Endometrium (tissue), 2 donors: ENCODE data around the gene KIAA0753.

Source experiments
- FAIRE-seq: peaks from 2 replicates; lab custom pipeline; 2012; peaks lifted over from hg19 to GRCh38; lab: Jason Lieb, UNC
- donor health status: control.
- donor health status: control.

The KIAA0753 gene

GRCh38 chr17:6640536-6641246, at the start of gene KIAA0753, which contains the start of gene TXNDC17:
Gene KIAA0753, minus strand, starts transcription at chr17:6640711. Its CDS starts 5,608 bp downstream, at chr17:6635103.
Gene TXNDC17, plus strand, starts transcription at chr17:6641060. Its CDS starts 23 bp downstream, at chr17:6641083.
- FAIRE-seq: peak; percentile 67

GRCh38 chr17:6688944-6689343, 48.4 kb upstream of the KIAA0753 start:
- FAIRE-seq: no peak

- no peak for FAIRE-seq
Measured at GRCh38 chr17:6686026-6686425, 45.5 kb upstream of the KIAA0753 start.

DNA sequence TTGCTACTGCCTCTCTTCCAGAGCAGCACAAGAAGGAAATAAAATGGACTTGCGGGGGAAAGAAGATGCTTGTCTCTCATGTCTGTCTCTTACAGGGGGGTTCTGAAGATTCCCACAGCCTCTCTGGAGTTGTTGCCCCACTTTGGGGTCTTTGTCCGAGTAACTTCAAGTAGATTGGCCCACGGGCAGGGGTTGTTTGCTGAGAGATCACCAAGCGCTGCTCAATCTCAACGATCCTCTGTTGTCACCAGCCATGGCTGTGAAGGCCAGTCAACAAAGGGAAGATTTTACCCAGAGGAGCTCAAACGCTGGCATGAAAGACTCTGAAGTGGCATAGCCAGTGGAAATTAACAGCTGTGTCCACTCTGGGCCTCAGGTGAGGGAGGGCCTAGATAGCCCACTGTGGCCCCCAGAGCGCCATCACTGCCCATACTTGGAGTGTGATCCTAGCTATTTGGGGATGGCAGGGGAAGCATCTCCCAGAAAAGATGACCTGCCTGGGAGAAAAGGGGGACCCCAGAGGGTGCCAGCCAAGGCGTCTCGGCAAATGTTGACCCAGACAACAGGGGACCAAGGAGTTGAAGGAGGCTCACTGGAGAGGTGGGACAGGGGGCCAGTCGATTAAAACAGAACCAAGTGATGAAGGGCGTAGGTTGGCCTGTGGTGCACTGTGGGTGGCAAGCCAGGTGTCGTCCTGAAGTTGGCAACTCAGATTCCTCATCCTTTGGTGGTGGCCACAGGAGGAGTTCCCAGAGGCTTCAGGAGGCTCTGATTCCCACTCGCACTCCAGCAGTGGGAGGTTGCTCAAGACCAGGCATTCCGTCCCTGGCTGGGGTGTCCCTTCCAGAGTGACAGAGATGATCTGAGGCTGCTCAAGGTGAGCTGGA, 44.6 kb upstream of the KIAA0753 start:
- FAIRE-seq: no peak

DNA sequence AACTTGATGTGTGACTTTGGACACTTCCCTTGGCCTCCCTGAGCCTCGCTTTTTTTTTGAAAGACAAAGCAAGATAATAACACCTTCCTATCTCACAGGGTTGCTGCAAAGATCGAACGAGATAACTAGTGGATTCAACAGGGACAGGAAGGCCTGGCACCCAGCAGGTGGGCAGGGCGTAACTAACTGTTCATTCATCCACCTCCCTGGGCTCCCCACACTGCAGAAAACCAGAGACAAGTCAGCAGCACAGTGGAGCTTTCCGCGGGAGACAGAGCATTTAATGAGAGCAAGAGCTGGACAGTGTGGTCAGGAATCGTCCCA, 43.9 kb upstream of the KIAA0753 start:
- FAIRE-seq: no peak

DNA sequence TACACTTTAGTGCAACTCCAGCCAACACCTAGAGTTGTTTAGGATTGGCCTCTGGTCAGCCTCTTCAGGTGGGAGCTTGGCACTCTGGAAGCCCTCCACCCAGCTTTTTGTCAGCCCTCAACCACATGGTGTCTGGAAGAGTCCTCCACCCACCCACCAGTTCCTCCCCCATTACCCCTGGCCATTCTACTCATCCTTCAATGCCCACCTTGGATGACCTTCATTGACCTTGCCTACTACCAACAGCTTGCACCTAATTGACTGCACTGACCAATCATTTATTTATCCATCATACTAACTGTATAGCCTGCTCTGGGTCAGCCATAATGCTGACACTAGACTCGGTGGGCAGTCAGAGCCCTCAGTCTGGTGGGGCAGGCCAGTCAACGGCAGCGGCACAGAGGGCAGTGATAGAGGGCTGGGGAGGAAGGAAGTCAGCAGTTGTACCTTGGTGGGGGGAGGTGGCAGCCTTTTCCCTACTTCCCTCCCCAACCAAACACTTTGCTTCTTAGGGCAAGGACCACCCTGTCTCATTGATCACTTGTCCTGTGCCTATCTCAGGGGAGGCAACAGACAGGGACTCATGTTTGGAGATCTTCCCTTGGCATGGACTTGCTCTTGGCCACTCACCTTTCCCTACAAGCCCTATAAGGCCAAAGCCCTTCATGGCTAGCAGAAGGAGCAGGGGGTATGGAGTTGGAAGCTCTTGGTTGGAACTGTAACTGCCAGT, 43.4 kb upstream of the KIAA0753 start:
- FAIRE-seq: no peak

GRCh38 chr17:6683081-6683684, 42.7 kb upstream of the KIAA0753 start:
- no peak for FAIRE-seq

DNA sequence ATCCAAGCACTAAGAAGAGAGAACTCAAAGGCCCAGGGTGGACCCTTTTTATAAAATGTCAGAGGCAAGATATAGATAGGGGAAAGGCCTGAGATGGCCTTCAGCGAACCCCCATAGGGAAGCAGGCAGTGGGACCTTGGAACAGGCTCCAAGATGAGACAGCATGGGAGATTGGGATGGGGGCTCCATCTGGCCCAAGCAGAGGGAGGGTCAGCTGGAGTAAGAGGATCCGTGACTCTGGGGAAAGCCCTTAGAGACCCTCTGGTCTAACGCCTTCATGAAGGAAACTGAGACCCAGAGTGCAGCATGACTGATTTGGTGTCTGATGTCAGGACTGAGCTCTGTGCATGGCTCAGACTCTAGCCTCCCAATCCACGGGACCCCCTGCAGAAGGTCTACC, 41.8 kb upstream of the KIAA0753 start:
- no peak for FAIRE-seq

DNA sequence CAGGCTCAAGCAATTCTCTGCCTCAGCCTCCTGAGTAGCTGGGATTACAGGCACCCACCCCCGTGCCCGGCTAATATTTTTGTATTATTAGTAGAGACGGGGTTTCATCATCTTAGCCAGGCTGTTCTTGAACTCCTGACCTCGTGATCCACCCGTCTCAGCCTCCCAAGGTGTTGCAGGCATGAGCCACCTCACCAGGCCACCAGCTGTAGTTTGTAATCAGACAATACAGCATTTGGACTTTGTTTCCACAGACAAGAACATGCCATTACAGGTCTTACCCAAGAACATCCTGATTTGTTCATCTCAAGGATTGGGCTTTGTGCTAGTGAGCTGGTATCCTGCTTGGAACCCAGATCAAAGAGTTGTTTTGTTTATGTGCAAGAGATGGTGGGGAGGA, 41.2 kb upstream of the KIAA0753 start:
- FAIRE-seq: no peak

GRCh38 chr17:6681176-6681575, 40.7 kb upstream of the KIAA0753 start:
- FAIRE-seq: no peak

DNA sequence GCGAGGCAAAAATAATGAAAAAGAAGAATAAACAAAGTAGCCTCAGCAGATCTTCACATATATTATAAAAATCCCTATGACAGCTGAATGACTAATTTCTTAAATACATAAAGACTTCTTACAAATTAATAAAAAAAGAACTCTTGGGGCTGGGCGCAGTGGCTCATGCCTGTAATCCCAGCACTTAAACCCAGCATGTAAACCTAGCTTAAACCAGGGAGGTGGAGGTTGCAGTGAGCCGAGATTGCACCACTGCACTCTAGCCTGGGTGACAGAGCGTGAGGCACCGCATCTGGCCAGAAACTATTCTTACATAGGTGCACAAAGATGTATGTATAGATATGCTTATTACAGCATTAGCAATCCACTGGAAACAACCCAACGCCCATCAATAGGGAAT, 38.7 kb upstream of the KIAA0753 start:
- no peak for FAIRE-seq

DNA sequence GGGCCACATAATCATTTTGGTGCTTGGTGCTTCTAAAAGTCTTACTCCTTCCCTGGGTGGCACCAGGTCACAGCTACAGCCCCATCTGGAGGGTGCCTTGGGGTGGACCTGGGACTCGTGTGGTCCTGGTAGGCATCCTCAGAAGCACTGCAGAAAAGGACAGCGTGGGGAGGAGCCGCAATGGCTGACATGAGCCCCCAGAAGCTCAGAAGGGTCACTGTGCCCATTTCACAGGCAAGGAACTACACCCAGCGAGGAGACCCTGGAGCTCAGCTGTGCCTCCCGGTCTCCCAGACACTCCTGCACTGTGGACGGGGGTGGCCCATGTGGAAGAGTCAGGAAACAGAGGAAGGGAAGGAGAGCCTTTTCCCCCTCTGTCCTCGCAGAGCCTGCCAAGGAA, 37.4 kb upstream of the KIAA0753 start:
- no peak for FAIRE-seq

- FAIRE-seq: no peak
Measured at GRCh38 chr17:6677158-6677831, 36.8 kb upstream of the KIAA0753 start.

DNA sequence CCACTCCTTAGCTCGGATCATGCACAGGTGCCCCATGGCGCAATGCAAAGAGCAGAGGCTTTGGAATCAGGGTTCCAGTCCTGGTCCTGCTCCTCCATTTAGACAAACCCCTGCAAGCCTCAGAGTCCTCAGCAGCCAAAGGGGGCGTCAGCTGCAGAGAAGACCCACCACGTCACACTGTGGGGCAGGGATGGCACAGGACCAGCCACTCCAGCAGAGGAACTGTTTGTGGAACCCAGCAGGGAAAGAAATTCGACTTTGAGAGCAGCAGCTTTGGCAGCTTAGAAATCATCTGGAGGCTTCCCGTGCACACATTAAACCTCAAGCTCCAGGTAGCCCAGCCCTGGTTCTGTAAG, 36.3 kb upstream of the KIAA0753 start:
- no peak for FAIRE-seq

GRCh38 chr17:6675201-6675825, 34.8 kb upstream of the KIAA0753 start:
- FAIRE-seq: no peak

DNA sequence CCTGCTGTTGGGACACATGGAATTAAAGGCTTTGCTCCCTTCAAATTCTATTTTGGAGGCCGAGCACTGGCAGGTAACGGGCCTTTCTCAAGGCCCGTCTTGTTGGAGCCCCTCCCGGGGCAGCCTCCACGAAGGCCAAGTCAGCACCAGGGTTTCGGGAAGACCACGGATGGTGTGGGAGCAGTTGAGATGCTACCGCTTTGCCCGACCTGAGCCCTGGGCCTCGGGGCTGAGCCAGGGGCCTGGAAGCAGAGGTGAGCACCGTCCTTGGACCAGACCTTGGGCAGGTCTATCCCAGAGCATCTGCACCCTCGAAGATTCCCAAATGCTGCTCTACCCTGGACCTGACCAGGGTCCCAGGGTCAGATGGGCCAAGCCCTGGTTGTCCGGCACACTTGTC, 34.1 kb upstream of the KIAA0753 start:
- FAIRE-seq: no peak

DNA sequence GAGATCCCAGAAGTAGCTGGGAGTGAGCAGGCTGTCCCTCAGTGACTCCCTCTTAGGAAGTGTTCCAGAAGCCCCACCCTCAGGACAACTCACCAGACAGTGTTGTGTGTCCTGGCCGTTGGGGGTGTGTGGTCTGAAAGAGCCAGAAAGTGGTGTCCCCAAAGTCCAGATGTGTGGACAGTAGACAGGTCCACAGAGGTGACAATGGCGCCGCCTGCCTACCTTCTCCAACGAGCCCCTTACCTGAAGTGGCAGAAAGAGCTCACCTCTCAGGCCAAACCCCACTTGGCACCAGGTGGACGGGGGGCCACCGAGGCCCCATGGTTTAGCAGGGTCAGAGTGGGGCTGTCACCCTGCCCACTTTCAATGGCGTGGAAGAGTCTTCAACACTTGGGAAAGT, 30.9 kb upstream of the KIAA0753 start:
- FAIRE-seq: no peak

DNA sequence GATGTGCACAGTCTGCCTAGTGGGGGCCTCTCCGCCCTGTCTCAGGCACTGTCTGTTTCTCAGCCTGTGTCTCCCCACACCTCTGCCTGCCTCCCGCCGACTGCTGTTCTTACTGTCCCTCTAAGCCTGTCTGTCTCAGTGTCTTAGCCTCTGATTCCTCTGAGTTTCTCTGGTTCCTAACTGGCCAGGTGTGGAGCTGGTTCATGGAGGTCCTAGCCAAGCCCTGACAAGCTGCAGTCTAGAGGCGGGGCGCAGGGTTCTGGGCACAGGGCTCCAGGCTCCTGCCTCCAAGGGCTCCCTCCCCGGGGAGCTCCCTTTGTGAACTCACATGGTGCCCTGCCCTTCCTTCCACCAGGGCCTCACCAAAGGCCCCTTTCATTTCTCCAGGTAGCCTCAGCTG, 30.5 kb upstream of the KIAA0753 start:
- no peak for FAIRE-seq

DNA sequence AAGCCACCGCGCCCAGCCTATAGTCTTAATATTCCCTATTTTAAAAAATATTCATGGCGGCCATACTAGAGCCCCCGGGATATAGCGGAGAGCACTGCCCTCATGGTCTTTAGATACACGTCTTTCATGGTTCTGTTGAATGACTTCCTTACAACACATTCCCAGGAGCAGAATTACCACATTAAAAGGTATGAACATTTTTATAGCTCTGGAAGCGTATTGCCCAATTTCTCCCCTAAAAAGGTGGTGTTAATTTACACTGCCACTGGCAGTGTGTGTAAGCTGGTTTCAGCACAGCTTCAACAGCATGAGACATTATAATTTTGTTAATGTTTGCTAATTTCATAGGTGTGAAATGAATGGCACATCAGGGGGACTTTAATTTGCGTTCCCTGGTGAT, 30.1 kb upstream of the KIAA0753 start:
- FAIRE-seq: no peak

DNA sequence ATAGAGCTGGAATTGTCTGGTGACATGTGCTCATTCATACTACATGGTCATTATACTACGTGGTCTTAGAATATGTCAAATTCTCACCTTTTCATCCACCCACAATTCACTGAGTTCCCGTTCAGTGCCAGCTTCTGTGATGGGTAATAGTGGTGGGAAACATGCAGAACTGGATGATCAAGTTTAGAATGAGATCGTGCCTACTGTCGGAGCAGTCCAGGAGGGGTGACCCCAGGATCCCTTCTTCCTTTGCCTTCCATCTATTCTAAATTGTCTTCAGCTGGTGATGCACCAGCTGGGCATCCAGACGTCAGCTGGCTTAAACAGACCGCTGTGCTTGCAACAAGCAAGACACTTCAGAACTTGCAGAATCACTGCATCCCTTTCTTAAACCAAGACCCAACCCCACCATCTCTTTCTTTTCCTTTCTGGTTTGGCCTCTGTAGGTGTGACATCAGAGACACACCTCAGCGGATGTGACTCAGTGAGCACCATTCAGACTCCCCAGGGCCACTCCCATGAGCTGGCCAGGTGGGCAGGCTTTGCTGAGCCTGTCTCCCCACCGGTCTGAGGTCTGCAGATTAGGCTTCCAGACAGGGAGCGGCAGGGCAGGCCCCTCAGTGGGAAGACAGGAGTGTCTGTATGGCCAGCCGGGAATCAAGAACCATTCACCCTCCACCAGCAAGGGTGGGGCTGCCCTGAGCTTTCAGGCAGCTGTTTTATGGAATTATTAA, 29.1 kb upstream of the KIAA0753 start:
- FAIRE-seq: no peak
